A673 (cell line): Measurements from ENCODE around the gene NUDC. TPM values are rescaled to one million over a fixed set of nuclear protein-coding genes. Genes with fewer than 3 reads are reported as not detected.

Source experiments
- BruUV-seq: library from RNA; stranded (reverse); fragments of 400-500 nt; replicated peaks from 2 replicates; lab custom pipeline; 2021; lab: Mats Ljungman, UMichigan
- CTCF ChIA-PET: fragments of 300-600 bp; sonication (Branson Sonifier 250); formaldehyde crosslinking; loops from one replicate; lab custom pipeline; 2022; ENCODE audit warnings: antibody characterized with exemption; lab: Charles Lee
- POLR2A ChIA-PET: fragments of 300-600 bp; sonication (Branson Sonifier 250); formaldehyde crosslinking; loops from one replicate; lab custom pipeline; 2022; ENCODE audit warnings: antibody characterized with exemption; ENCODE audit not compliant: low non-redundant PET; lab: Charles Lee
- DNase-seq: peaks from one replicate; pipeline ENCODE4 v3.0.0-alpha.2; 2015; ENCODE audit warnings: low spot score
- H3K27ac ChIP-seq: fragments of 200-600 bp; sonication (generic); 2 replicates; pipeline ENCODE4 v1.5.1; 2016; ENCODE audit warnings: mixed run types, low read depth, mild to moderate bottlenecking, mixed read lengths, antibody characterized with exemption, low read length; ENCODE audit not compliant: poor library complexity, severe bottlenecking
- H3K27me3 ChIP-seq: fragments of 200-600 bp; sonication (generic); replicated peaks from 2 replicates; pipeline ENCODE4 v1.6.1; 2017; ENCODE audit warnings: mixed run types, low read depth, mild to moderate bottlenecking, mixed read lengths, antibody characterized with exemption, low read length; ENCODE audit not compliant: insufficient read depth, poor library complexity
- H3K36me3 ChIP-seq: fragments of 200-600 bp; sonication (generic); 2 replicates; pipeline ENCODE4 v1.6.1; 2016; ENCODE audit warnings: mixed run types, mild to moderate bottlenecking, mixed read lengths, antibody characterized with exemption, low read length; ENCODE audit not compliant: insufficient read depth, poor library complexity, severe bottlenecking
- H3K4me1 ChIP-seq: fragments of 200-600 bp; sonication (generic); 2 replicates; pipeline ENCODE4 v1.6.1; 2017; ENCODE audit warnings: mixed run types, mild to moderate bottlenecking, mixed read lengths, antibody characterized with exemption, low read length; ENCODE audit not compliant: insufficient read depth, poor library complexity, severe bottlenecking
- H3K4me3 ChIP-seq: fragments of 200-600 bp; sonication (generic); 2 replicates; pipeline ENCODE4 v1.5.1; 2016; ENCODE audit warnings: low read depth, mixed run types, mild to moderate bottlenecking, mixed read lengths, low read length; ENCODE audit not compliant: poor library complexity, severe bottlenecking
- H3K9me3 ChIP-seq: fragments of 200-600 bp; sonication (generic); 2 replicates; pipeline ENCODE4 v1.6.1; 2016; ENCODE audit warnings: mixed run types, low read depth, mild to moderate bottlenecking, mixed read lengths, antibody characterized with exemption, low read length; ENCODE audit not compliant: poor library complexity, severe bottlenecking
- CTCF ChIP-seq: fragments of 300-800, 200-600 bp; sonication (generic); conservative IDR thresholded peaks from 2 replicates; pipeline ENCODE4 v1.5.1; 2017; ENCODE audit warnings: low read depth, mild to moderate bottlenecking, antibody characterized with exemption, low read length, moderate library complexity, mixed read lengths
- EZH2 ChIP-seq: fragments of 200-600 bp; sonication (generic); IDR thresholded peaks from 2 replicates; pipeline ENCODE4 v1.6.1; 2017; ENCODE audit warnings: borderline replicate concordance, low read depth, mild to moderate bottlenecking, mixed read lengths, antibody characterized with exemption, low read length; ENCODE audit not compliant: poor library complexity, severe bottlenecking
- intact Hi-C: fragments of 100-400 bp; cut with micrococcal nuclease; formaldehyde crosslinking; loops from one replicate; pipeline ENCODE4 v1.10.0; 2022; ENCODE audit not compliant: unreplicated experiment
- total RNA-seq: library from RNA; stranded (reverse); gene quantifications from 2 replicates; pipeline ENCODE4 v1.2.3, GENCODE V29; 2021

The NUDC gene
- total RNA-seq, 1 experiment from 2014 or later, result 187 TPM

GRCh38 chr1:26994787-26995517, 73.4 kb downstream of the NUDC start:
- POLR2A ChIA-PET, result no interaction called here
- no peak overlapping the region for H3K27ac ChIP-seq

GRCh38 chr1:26996024-26996423, 74.5 kb downstream of the NUDC start:
- TF ChIP-seq EZH2 (no peak), CTCF (no peak)
- CTCF ChIA-PET, result interaction anchor here (0.9 to 1.3 kb wide), 2 partner anchors 50 to 104 kb away, joined by 3 to 5 read pairs; no protein-coding TSS in a partner anchor
- Histone ChIP-seq H3K4me1 (peaks cover 12% of the 10 kb centered on the region), H3K27me3 (peaks cover 16% of the 10 kb centered on the region), H3K9me3 (no peaks in the 10 kb centered on the region), H3K4me3 (no peak overlapping the region), H3K36me3 (no peaks in the 10 kb centered on the region), H3K27ac (no peak overlapping the region)
- no TSS peak for BruUV-seq
- intact Hi-C loops, result loop anchor here (2.0 to 5.0 kb wide), 2 partner anchors 47 to 286 kb away; no protein-coding TSS in a partner anchor
- DNase-seq, result no peak
- POLR2A ChIA-PET, result no interaction called here

More at GRCh38 chr1:26994787-26995517, 73.4 kb downstream of the NUDC start:
- H3K27me3 ChIP-seq, result peaks cover 16% of the 10 kb centered on the region
- H3K4me3 ChIP-seq, result no peak overlapping the region
- H3K9me3 ChIP-seq, result no peaks in the 10 kb centered on the region
- CTCF ChIA-PET, result interaction anchor here (0.6 to 0.9 kb wide), 2 partner anchors 48 to 51 kb away, joined by 3 to 8 read pairs; no protein-coding TSS in a partner anchor
- intact Hi-C loops, result loop anchor here (5.0 kb wide), 1 partner anchor 287 kb away; no protein-coding TSS in a partner anchor
- H3K36me3 ChIP-seq, result no peaks in the 10 kb centered on the region
- TF ChIP-seq CTCF, result no peak
- TF ChIP-seq EZH2, result no peak
- DNase-seq, result no peak
- BruUV-seq, result no TSS peak
- H3K4me1 ChIP-seq, result peaks cover 8% of the 10 kb centered on the region

Other genes starting within 250 kb of the NUDC start
- gene ARID1A, start 225.7 kb upstream of the NUDC start, total RNA-seq, result 120 and 123 TPM in 2 replicates
- 4.9 and 9.1 TPM in 2 replicates for gene PIGV, start 133.8 kb upstream of the NUDC start, total RNA-seq
- 27.9 and 31.5 TPM in 2 replicates for gene ZDHHC18, start 95.1 kb upstream of the NUDC start, total RNA-seq
- 0.24 TPM in 1 of 2 replicates, not detected in the other for gene SFN, start 58.6 kb upstream of the NUDC start, total RNA-seq
- gene GPN2, start 31.5 kb upstream of the NUDC start, total RNA-seq, result 40.8 and 41.4 TPM in 2 replicates
- gene GPATCH3, start 21.3 kb upstream of the NUDC start, total RNA-seq, result 17.5 and 19.5 TPM in 2 replicates
- gene NR0B2, start 7.8 kb upstream of the NUDC start, total RNA-seq, result not detected in 2 replicates
- not detected in 2 replicates for gene KDF1, start 38.7 kb downstream of the NUDC start, total RNA-seq
- gene TRNP1, start 71.9 kb downstream of the NUDC start, total RNA-seq, result 1.0 and 1.4 TPM in 2 replicates
- gene TENT5B, start 91.1 kb downstream of the NUDC start, total RNA-seq, result 1.2 and 1.6 TPM in 2 replicates
- gene SLC9A1, start 233.4 kb downstream of the NUDC start, total RNA-seq, result 27.0 and 30.2 TPM in 2 replicates